ENCODE data around the gene C1orf21. TPM values are rescaled to one million over a fixed set of nuclear protein-coding genes. Genes with fewer than 3 reads are reported as not detected.

Gene C1orf21
- polyA plus RNA-seq, 3 donors = 0.23 to 1.1 (median 0.28) TPM

DNA sequence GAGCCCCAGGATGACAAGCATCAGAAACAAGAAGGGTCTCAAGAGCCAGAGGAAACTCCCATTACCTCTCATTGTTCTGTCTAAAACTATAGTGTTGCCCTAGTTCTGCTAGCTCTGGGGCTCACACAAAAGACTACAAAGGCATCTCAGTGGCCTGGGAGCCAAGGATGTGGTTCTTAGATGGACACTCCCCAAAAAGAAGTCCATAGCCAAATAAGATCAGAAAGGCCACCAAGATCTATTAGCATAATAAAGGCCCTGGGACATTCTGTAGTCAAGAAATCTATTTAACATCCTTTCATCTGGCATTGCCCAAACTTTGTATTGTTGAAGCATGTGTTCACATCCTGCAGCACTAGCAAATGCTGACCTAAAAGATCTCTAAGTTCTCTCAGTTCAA, 268.4 kb downstream of the C1orf21 start:
- Mint-ChIP-seq H3K4me3 (no peak overlapping the region), H3K9me3 (peaks cover 0 to 3% (median 0%) of the 10 kb centered on the region in 7 donors), H3K4me1 (peaks cover 7% of the 10 kb centered on the region), H3K36me3 (no peaks in the 10 kb centered on the region), H3K27me3 (ENCODE audit: low read depth in 3 of 3) (peaks cover 0 to 4% (median 0%) of the 10 kb centered on the region in 3 donors), H3K27ac (no peak overlapping the region)
- Histone ChIP-seq H3K27me3 (ENCODE audit: control insufficient read depth in 2 of 2, insufficient read depth in 2 of 2, low read length in 2 of 2) (no peaks in the 10 kb centered on the region), H3K9ac (ENCODE audit: insufficient read depth, low read length, poor library complexity, severe bottlenecking) (no peak overlapping the region), H3K4me1 (ENCODE audit: control insufficient read depth in 1 of 2, insufficient read depth in 2 of 2, low read length in 2 of 2) (peaks cover 2 to 7% of the 10 kb centered on the region in 2 donors), H3K4me2 (replicated peaks; ENCODE audit: extremely low read depth, low read length, poor library complexity, severe bottlenecking) (no peak overlapping the region), H2AFZ (ENCODE audit: insufficient read depth, low read depth, low read length, poor library complexity, severe bottlenecking) (no peak overlapping the region), H3K9me3 (replicated peaks in 1 of 2; ENCODE audit: control insufficient read depth in 1 of 2, insufficient read depth in 1 of 2, low read length in 2 of 2) (no peaks in the 10 kb centered on the region), H3K27ac (ENCODE audit: low read depth in 1 of 2, low read length in 2 of 2) (no peak overlapping the region), H3K36me3 (replicated peaks in 1 of 2; ENCODE audit: control insufficient read depth in 1 of 2, insufficient read depth in 2 of 2, low read length in 2 of 2) (no peaks in the 10 kb centered on the region), H4K20me1 (ENCODE audit: insufficient read depth, low read length) (no peaks in the 10 kb centered on the region), H3K4me3 (replicated peaks in 1 of 3; ENCODE audit: low read depth in 2 of 3, low read length in 3 of 3) (no peak overlapping the region), H3K79me2 (ENCODE audit: insufficient read depth, low read length) (no peaks in the 10 kb centered on the region)
- TF ChIP-seq, protein P1, sequence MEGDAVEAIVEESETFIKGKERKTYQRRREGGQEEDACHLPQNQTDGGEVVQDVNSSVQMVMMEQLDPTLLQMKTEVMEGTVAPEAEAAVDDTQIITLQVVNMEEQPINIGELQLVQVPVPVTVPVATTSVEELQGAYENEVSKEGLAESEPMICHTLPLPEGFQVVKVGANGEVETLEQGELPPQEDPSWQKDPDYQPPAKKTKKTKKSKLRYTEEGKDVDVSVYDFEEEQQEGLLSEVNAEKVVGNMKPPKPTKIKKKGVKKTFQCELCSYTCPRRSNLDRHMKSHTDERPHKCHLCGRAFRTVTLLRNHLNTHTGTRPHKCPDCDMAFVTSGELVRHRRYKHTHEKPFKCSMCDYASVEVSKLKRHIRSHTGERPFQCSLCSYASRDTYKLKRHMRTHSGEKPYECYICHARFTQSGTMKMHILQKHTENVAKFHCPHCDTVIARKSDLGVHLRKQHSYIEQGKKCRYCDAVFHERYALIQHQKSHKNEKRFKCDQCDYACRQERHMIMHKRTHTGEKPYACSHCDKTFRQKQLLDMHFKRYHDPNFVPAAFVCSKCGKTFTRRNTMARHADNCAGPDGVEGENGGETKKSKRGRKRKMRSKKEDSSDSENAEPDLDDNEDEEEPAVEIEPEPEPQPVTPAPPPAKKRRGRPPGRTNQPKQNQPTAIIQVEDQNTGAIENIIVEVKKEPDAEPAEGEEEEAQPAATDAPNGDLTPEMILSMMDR (IDR thresholded peaks at IDR 0.05) = no peak
- intact Hi-C loops (cut with micrococcal nuclease) = no loop called here
- DNase-seq = no peak

DNA sequence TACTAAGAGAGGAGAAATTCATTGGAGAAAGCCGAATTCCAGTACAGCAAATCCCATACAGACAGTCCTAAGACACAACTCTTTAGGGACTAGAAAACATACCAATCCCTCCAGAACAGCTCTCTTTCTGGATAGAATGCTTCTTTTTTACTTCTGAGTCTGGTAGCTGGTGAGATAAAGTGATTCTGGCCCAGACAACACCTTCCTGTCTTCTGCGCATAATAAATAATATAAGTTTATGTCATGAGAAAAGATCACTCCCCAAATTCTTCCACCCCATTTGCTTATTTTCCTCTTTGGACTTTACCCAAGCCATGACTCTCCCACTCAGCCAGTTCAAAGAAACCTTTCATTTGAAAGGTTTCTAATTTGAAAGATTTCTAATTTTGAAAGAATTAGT, 269.4 kb downstream of the C1orf21 start:
- no CpG with 5 or more reads among the region's 2 CpGs for WGBS (ENCODE audit: insufficient coverage)
- Mint-ChIP-seq H3K4me1 (no peaks in the 10 kb centered on the region), H3K27ac (no peak overlapping the region), H3K27me3 (ENCODE audit: low read depth in 3 of 3) (peaks cover 0 to 2% (median 0%) of the 10 kb centered on the region in 3 donors), H3K4me3 (no peak overlapping the region), H3K9me3 (peaks cover 0 to 3% (median 0%) of the 10 kb centered on the region in 7 donors), H3K36me3 (no peaks in the 10 kb centered on the region)
- H3K27me3 ChIP-seq (ENCODE audit: control insufficient read depth in 2 of 2, insufficient read depth in 2 of 2, low read length in 2 of 2) = no peaks in the 10 kb centered on the region
- H3K4me2 ChIP-seq (replicated peaks; ENCODE audit: extremely low read depth, low read length, poor library complexity, severe bottlenecking) = no peak overlapping the region
- DNase-seq = no peak
- TF ChIP-seq, protein P1 (IDR thresholded peaks at IDR 0.05) = no peak
- H3K36me3 ChIP-seq (replicated peaks in 1 of 2; ENCODE audit: control insufficient read depth in 1 of 2, insufficient read depth in 2 of 2, low read length in 2 of 2) = no peaks in the 10 kb centered on the region
- no peak overlapping the region for H3K9ac ChIP-seq (ENCODE audit: insufficient read depth, low read length, poor library complexity, severe bottlenecking)
- no peaks in the 10 kb centered on the region for H3K9me3 ChIP-seq (replicated peaks in 1 of 2; ENCODE audit: control insufficient read depth in 1 of 2, insufficient read depth in 1 of 2, low read length in 2 of 2)
- no peak overlapping the region for H2AFZ ChIP-seq (ENCODE audit: insufficient read depth, low read depth, low read length, poor library complexity, severe bottlenecking)
- no peaks in the 10 kb centered on the region for H3K4me1 ChIP-seq (ENCODE audit: control insufficient read depth in 1 of 2, insufficient read depth in 2 of 2, low read length in 2 of 2)
- no peak overlapping the region for H3K4me3 ChIP-seq (replicated peaks in 1 of 3; ENCODE audit: low read depth in 2 of 3, low read length in 3 of 3)
- intact Hi-C loops (cut with micrococcal nuclease) = no loop called here
- H4K20me1 ChIP-seq (ENCODE audit: insufficient read depth, low read length) = no peaks in the 10 kb centered on the region
- H3K79me2 ChIP-seq (ENCODE audit: insufficient read depth, low read length) = no peaks in the 10 kb centered on the region
- H3K27ac ChIP-seq (ENCODE audit: low read depth in 1 of 2, low read length in 2 of 2) = no peak overlapping the region
